Activated B cell treated with CpG ODN at 0.5 μM for 24 hours (primary cell): ENCODE results near the gene MB. TPM values are rescaled to one million over a fixed set of nuclear protein-coding genes. Genes with fewer than 3 reads are reported as not detected.

Source experiments
- ATAC-seq: fragments of 200-7000 bp; cut with Tn5 transposase; one replicate; pipeline ENCODE4 v1.10.0; 2021; ENCODE audit warnings: low read depth, mild to moderate bottlenecking, moderate library complexity
- CTCF ChIA-PET: fragments of 350-600 bp; sonication (Branson Sonifier 250); formaldehyde crosslinking; loops from one replicate; lab custom pipeline; 2021; ENCODE audit warnings: antibody characterized with exemption; lab: Charles Lee
- POLR2A ChIA-PET: fragments of 350-600 bp; sonication (Branson Sonifier 250); formaldehyde crosslinking; loops from one replicate; lab custom pipeline; 2021; ENCODE audit warnings: antibody characterized with exemption; lab: Charles Lee
- DNase-seq: peaks from one replicate; pipeline ENCODE4 v3.0.0; 2022
- H3K27ac Mint-ChIP-seq: one replicate; pipeline ENCODE4 v1.8.0; 2020; ENCODE audit warnings: mixed read lengths
- H3K27me3 Mint-ChIP-seq: one replicate; pipeline ENCODE4 v1.8.0; 2021; ENCODE audit warnings: mixed read lengths
- H3K36me3 Mint-ChIP-seq: one replicate; pipeline ENCODE4 v1.8.0; 2021; ENCODE audit warnings: low read depth, mixed read lengths
- H3K4me1 Mint-ChIP-seq: one replicate; pipeline ENCODE4 v1.8.0; 2021; ENCODE audit warnings: mixed read lengths
- H3K4me3 Mint-ChIP-seq: one replicate; pipeline ENCODE4 v1.8.0; 2020; ENCODE audit warnings: mild to moderate bottlenecking, mixed read lengths
- H3K9me3 Mint-ChIP-seq: one replicate; pipeline ENCODE4 v1.8.0; 2020; ENCODE audit warnings: mixed read lengths
- CTCF ChIP-seq: fragments of 200-600 bp; IDR thresholded peaks from one replicate; pipeline ENCODE4 v1.8.0; 2022; ENCODE audit warnings: antibody characterized with exemption, mild to moderate bottlenecking
- intact Hi-C: fragments of 100-400 bp; cut with micrococcal nuclease; formaldehyde crosslinking; loops from one replicate; pipeline ENCODE4 v1.15.1; 2024
- total RNA-seq: library from RNA; stranded (reverse); gene quantifications from 2 replicates; pipeline ENCODE4 v1.2.3, GENCODE V29; 2022

The MB gene
- total RNA-seq, 1 donor from 2014 or later, result not detected

GRCh38 chr22:35587896-35588295 is 29.2 kb downstream of the MB start:
- Mint-ChIP-seq H3K9me3 (no peaks in the 10 kb centered on the region), H3K27ac (no peak overlapping the region), H3K36me3 (no peaks in the 10 kb centered on the region), H3K4me1 (peaks cover 3% of the 10 kb centered on the region), H3K4me3 (no peak overlapping the region), H3K27me3 (peaks cover 12% of the 10 kb centered on the region)
- DNase-seq (no peak), ATAC-seq (no peak)
- POLR2A ChIA-PET, result no interaction called here
- intact Hi-C loops, result no loop called here
- CTCF ChIA-PET, result no interaction called here
- TF ChIP-seq CTCF, result no peak

DNA sequence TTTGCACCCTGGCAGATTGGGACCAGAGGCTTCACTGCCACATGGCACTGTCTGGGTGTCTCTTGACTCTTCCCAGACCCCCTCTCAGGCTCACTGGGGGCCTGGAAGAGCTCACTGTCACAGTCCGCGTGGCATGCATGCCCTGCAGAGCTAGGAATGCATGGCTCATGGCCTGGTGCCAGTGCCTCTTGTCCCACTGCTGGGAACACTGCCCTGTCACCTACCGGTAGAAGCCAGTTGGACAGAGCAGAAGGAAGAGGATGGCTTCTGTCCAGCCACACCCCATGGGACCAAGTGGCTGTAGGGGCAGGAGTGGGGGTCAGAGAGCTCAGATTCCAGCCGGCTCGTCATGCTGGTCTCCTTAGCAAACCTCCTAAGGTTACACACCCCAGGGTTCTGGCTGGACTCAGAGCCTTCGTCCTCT is 29.7 kb downstream of the MB start:
- peaks cover 8% of the 10 kb centered on the region for H3K27me3 Mint-ChIP-seq
- H3K4me1 Mint-ChIP-seq, result peaks cover 4% of the 10 kb centered on the region
- ChIA-PET POLR2A (no interaction called here), CTCF (no interaction called here)
- TF ChIP-seq CTCF, result no peak
- H3K36me3 Mint-ChIP-seq, result no peaks in the 10 kb centered on the region
- no peak overlapping the region for H3K4me3 Mint-ChIP-seq
- intact Hi-C loops, result no loop called here
- no peaks in the 10 kb centered on the region for H3K9me3 Mint-ChIP-seq
- DNase-seq, result no peak
- no peak for ATAC-seq
- no peak overlapping the region for H3K27ac Mint-ChIP-seq

DNA sequence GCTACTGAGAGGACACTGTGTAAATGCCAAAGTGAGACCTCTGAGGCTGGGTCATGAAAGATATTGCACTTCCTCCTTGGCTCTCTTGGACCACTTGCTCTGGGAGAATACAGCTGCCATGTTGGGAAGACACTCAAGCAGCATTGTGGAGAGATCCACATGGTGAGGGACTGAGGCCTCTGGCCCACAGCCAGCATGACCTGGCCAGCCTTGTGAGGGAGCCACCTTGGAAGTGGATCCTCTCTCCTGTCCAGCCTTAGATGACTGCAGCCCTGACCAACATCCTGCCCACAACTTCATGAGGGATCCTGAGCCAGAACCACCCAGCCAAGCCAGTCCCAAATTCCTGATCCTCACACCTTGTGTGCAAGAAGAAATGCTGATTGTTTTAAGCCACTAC is 30.4 kb downstream of the MB start:
- Mint-ChIP-seq H3K4me1 (peaks cover 4% of the 10 kb centered on the region), H3K27ac (no peak overlapping the region), H3K9me3 (no peaks in the 10 kb centered on the region), H3K4me3 (no peak overlapping the region), H3K27me3 (peaks cover 6% of the 10 kb centered on the region), H3K36me3 (no peaks in the 10 kb centered on the region)
- no peak for DNase-seq
- intact Hi-C loops, result no loop called here
- TF ChIP-seq CTCF, result no peak
- CTCF ChIA-PET, result no interaction called here
- no peak for ATAC-seq
- POLR2A ChIA-PET, result no interaction called here

DNA sequence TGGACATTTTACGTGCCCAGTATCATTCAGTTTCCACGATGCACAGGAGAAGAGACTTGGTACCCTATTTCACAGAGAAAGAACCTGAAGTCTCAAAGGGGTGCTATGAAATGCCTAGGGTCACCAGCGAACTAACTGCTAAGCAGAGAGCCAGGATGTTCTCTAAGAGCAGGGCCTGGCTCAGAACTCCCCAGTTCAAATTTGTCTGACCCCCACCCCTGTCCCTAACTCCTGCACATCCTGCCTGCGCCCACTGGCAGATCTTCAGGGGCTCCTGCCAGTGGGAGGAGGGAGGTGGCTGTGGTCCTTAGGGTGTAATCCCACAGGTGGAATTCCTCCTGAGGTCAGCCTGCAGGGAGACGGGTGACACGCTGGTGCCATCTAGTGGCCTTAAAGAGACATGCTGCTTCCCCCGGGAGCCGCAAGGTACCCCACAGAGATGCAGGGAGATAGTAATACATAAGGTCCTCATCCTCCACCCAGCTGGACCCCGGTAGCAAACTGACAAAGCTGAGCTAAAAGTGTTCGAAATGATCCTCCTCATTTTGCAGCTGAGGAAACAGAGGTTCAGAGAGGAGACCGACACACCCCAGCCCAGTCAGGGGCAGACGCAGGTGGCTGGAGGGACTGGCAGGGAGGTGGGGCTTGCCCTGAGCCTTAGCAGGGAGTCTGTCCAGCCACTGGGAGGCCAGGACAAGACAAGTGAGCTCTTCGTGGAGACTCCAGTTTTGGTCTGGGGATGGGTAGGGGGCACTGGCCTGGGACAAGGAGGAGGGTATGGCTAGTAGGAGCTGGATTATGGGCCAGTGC is 34.1 kb downstream of the MB start:
- peak; percentile 45 for TF ChIP-seq CTCF
- Mint-ChIP-seq H3K4me3 (no peak overlapping the region), H3K27ac (no peak overlapping the region), H3K36me3 (no peaks in the 10 kb centered on the region), H3K4me1 (peaks cover 4% of the 10 kb centered on the region), H3K9me3 (no peaks in the 10 kb centered on the region), H3K27me3 (no peaks in the 10 kb centered on the region)
- DNase-seq (peak; percentile 47), ATAC-seq (peak; percentile 86)
- ChIA-PET CTCF (interaction anchor here (0.7 to 4.6 kb wide), 15 partner anchors 9 to 327 kb away, joined by 3 to 69 read pairs (median 3); no protein-coding TSS in a partner anchor), POLR2A (interaction anchor here (2.1 kb wide), 1 partner anchor 233 kb away, joined by 6 read pairs; no protein-coding TSS in a partner anchor)
- intact Hi-C loops, result loop anchor here (1.0 to 5.0 kb wide), 5 partner anchors 39 to 541 kb away; no protein-coding TSS in a partner anchor

DNA sequence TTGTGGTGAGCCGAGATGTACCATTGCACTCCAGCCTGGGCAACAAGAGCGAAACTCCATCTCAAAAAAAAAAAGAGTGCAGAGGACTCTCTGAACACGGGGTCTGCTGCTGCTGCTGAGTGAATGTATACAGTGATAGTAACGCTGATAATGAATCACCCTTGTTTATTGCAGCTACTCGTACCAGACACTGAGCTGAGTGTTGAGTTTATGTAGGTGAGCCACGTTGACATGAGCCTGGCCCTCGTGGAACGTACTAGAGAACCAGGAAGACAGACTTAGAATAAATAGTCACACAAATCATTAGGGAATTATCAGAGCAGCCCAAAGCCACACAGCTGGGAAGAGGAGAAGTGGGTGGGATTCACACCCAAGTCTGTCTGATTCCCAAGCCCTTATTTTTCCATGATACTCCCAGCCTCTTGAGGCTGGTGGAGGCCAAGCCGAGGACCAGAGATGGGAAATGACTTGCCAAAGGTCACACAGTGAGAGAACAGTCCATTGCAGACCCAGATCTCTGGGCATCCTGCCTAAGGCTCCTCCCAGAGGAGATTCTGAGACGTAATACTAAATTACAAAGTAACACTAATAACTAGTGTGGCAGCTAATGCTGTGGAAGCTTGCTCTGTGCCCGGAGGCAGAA is 34.8 kb downstream of the MB start:
- no peak overlapping the region for H3K4me3 Mint-ChIP-seq
- no peak overlapping the region for H3K27ac Mint-ChIP-seq
- no peak for ATAC-seq
- no peaks in the 10 kb centered on the region for H3K27me3 Mint-ChIP-seq
- no peaks in the 10 kb centered on the region for H3K36me3 Mint-ChIP-seq
- peaks cover 4% of the 10 kb centered on the region for H3K4me1 Mint-ChIP-seq
- CTCF ChIA-PET, result interaction anchor here (1.0 to 4.6 kb wide), 7 partner anchors 10 to 232 kb away, joined by 3 to 69 read pairs (median 6); no protein-coding TSS in a partner anchor
- intact Hi-C loops, result loop anchor here (5.0 kb wide), 1 partner anchor 40 kb away; no protein-coding TSS in a partner anchor
- DNase-seq, result no peak
- H3K9me3 Mint-ChIP-seq, result no peaks in the 10 kb centered on the region
- POLR2A ChIA-PET, result interaction anchor here (2.1 kb wide), 1 partner anchor 232 kb away, joined by 6 read pairs; no protein-coding TSS in a partner anchor
- TF ChIP-seq CTCF, result no peak
